ENCODE data around the gene MAST4.
A peak's percentile ranks its signal among the peaks of the same experiment; 100 is the strongest.

MAST4 gene

GRCh38 chr5:67085616-67086015, 489.4 kb downstream of the MAST4 start:
- no peaks in the 10 kb centered on the region for H3K27me3 ChIP-seq
- no peak overlapping the region for H3K9ac ChIP-seq

GRCh38 chr5:67089200-67089725, 493.1 kb downstream of the MAST4 start:
- Histone ChIP-seq H3K27ac (no peak overlapping the region), H3K4me2 (peak overlapping the region in 7 of 11 experiments; percentile 2 to 40 (median 10); a peak in 5 of 22 replicates), H3K4me3 (no peak overlapping the region), H4K20me1 (no peaks in the 10 kb centered on the region), H3K36me3 (peaks cover 0 to 4% (median 0%) of the 10 kb centered on the region in 11 experiments; a peak in 3 of 22 replicates), H3K4me1 (peaks cover 0 to 11% (median 9%) of the 10 kb centered on the region in 10 experiments; a peak in 13 of 20 replicates), H3K9me3 (replicated peaks in 1 of 11) (no peaks in the 10 kb centered on the region), H3K9ac (no peak overlapping the region), H3K27me3 (no peaks in the 10 kb centered on the region)
- TF ChIP-seq Cebpa-rat (IDR thresholded peaks at IDR 0.05), result no peak

More at GRCh38 chr5:67085616-67086015, 489.4 kb downstream of the MAST4 start:
- no peaks in the 10 kb centered on the region for H4K20me1 ChIP-seq
- H3K36me3 ChIP-seq, result peaks cover 0 to 2% (median 0%) of the 10 kb centered on the region in 11 experiments; a peak in 3 of 22 replicates
- no peaks in the 10 kb centered on the region for H3K9me3 ChIP-seq (replicated peaks in 1 of 11)
- H3K27ac ChIP-seq, result no peak overlapping the region
- no peak overlapping the region for H3K4me2 ChIP-seq
- H3K4me1 ChIP-seq, result peaks cover 6 to 11% (median 9%) of the 10 kb centered on the region in 10 experiments; a peak in 17 of 20 replicates
- TF ChIP-seq Cebpa-rat (IDR thresholded peaks at IDR 0.05), result no peak
- no peak overlapping the region for H3K4me3 ChIP-seq

DNA sequence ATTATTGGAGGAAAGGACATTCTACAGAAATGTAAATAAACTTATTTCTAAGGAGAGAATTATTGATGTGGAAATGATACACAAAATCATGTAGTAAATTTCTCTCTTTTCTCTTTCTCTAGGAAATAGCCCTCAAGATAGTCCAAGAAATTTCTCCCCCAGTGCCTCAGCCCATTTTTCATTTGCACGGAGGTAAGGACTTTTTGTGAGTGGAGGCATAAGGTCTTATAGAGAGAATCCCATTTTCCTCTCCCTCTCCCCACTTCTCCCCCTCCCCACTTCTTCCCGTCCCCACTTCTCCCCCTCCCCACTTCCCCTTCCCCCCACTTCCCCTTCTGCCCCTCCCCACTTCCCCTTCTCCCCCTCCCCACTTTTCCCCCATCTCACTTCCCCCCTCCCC, 493.8 kb downstream of the MAST4 start:
- TF ChIP-seq Cebpa-rat (IDR thresholded peaks at IDR 0.05), result no peak

GRCh38 chr5:67090593-67090992, 494.4 kb downstream of the MAST4 start:
- Histone ChIP-seq H3K9me3 (replicated peaks in 1 of 11) (no peaks in the 10 kb centered on the region), H3K9ac (no peak overlapping the region), H3K4me2 (no peak overlapping the region), H3K27me3 (no peaks in the 10 kb centered on the region), H4K20me1 (no peaks in the 10 kb centered on the region), H3K27ac (no peak overlapping the region), H3K36me3 (peaks cover 0 to 4% (median 0%) of the 10 kb centered on the region in 11 experiments; a peak in 3 of 22 replicates), H3K4me3 (no peak overlapping the region), H3K4me1 (peaks cover 0 to 11% (median 9%) of the 10 kb centered on the region in 10 experiments; a peak in 13 of 20 replicates)
- TF ChIP-seq Cebpa-rat (IDR thresholded peaks at IDR 0.05), result no peak

More for the DNA sequence above, 493.8 kb downstream of the MAST4 start:
- no peak overlapping the region for H3K27ac ChIP-seq
- H4K20me1 ChIP-seq, result no peaks in the 10 kb centered on the region
- H3K4me2 ChIP-seq, result no peak overlapping the region
- H3K27me3 ChIP-seq, result no peaks in the 10 kb centered on the region
- H3K9ac ChIP-seq, result no peak overlapping the region
- H3K9me3 ChIP-seq (replicated peaks in 1 of 11), result no peaks in the 10 kb centered on the region
- H3K4me1 ChIP-seq, result peaks cover 0 to 11% (median 9%) of the 10 kb centered on the region in 10 experiments; a peak in 13 of 20 replicates
- peaks cover 0 to 4% (median 0%) of the 10 kb centered on the region in 11 experiments; a peak in 3 of 22 replicates for H3K36me3 ChIP-seq
- H3K4me3 ChIP-seq, result no peak overlapping the region

- H3K36me3 ChIP-seq, result peaks cover 0 to 4% (median 0%) of the 10 kb centered on the region in 11 experiments; a peak in 4 of 22 replicates
- H3K4me2 ChIP-seq, result no peak overlapping the region
- H4K20me1 ChIP-seq, result no peaks in the 10 kb centered on the region
- no peak overlapping the region for H3K4me3 ChIP-seq
- peaks cover 0 to 11% (median 9%) of the 10 kb centered on the region in 10 experiments; a peak in 13 of 20 replicates for H3K4me1 ChIP-seq
- no peaks in the 10 kb centered on the region for H3K9me3 ChIP-seq (replicated peaks in 1 of 11)
- H3K27ac ChIP-seq, result no peak overlapping the region
- no peak overlapping the region for H3K9ac ChIP-seq
- no peaks in the 10 kb centered on the region for H3K27me3 ChIP-seq
- no peak for TF ChIP-seq Cebpa-rat (IDR thresholded peaks at IDR 0.05)
Measured at GRCh38 chr5:67092535-67092934, 496.3 kb downstream of the MAST4 start.

DNA sequence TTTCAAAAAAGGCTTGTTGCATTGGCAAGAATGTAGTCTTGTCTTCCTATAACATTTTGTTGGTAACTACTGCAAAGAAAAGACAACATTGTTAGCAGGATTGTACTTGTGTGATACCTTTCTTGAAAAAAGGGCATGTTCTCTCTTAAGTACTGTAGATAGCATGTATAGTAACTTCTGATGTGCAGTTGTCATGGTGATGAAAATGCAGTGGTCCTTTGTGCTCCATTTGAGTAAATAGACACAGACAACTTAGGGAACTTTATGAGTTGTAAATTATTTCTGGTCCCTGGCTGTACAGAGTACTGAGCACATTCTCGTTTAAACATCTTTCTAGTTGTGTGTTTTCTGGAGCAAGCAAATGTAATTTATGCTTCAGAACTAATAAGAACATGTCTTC, 497.1 kb downstream of the MAST4 start:
- Histone ChIP-seq H3K36me3 (peaks cover 0 to 4% (median 0%) of the 10 kb centered on the region in 11 experiments; a peak in 4 of 22 replicates), H3K4me2 (no peak overlapping the region), H3K9ac (no peak overlapping the region), H4K20me1 (no peaks in the 10 kb centered on the region), H3K4me3 (no peak overlapping the region), H3K9me3 (replicated peaks in 1 of 11) (no peaks in the 10 kb centered on the region), H3K27me3 (no peaks in the 10 kb centered on the region), H3K4me1 (peaks cover 0 to 11% (median 9%) of the 10 kb centered on the region in 10 experiments; a peak in 13 of 20 replicates), H3K27ac (no peak overlapping the region)
- TF ChIP-seq Cebpa-rat (IDR thresholded peaks at IDR 0.05), result no peak

DNA sequence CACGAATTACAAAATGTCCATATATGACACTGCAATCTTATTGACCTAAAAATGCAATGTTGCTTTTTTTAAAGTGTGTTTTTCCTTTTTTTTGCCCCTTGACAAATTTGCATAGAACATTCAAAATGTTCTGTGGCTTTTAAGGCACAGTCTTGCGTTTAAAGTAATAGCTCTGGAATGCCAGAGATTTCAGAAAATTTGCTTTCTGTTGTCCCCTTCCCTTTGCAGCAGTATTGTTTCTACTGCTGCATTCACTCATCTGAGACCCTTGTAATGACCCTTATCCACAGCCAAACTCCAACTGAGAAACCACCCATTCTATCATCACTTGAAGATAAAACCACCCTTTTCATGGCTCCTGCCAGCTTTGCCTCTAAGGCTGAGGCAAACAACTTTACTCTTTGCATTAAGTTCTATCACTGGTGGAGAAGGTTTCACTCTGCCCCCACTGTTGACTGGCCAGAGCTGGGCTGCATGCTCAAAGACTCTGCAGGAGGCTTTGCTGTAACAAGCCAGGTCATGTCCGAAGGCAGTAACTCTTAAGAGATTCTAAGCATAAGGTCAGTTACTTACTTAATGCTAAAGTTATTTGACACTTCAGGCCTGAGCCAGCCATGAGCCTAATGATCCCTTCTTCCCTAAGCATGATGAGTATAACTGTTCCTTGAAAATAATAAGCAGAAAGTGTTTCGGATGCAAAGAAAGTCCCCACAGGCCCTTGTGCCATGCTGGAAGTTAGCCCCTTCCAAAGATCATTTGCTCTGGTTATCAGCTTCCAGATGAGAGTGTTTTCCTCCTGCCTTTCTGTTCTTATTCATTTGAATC, 498.5 kb downstream of the MAST4 start:
- Histone ChIP-seq H3K4me1 (no peaks in the 10 kb centered on the region), H3K4me3 (no peak overlapping the region), H3K9ac (no peak overlapping the region), H4K20me1 (no peaks in the 10 kb centered on the region), H3K27ac (no peak overlapping the region), H3K9me3 (replicated peaks in 1 of 11) (no peaks in the 10 kb centered on the region), H3K27me3 (no peaks in the 10 kb centered on the region), H3K36me3 (peaks cover 0 to 4% (median 0%) of the 10 kb centered on the region in 11 experiments; a peak in 4 of 22 replicates), H3K4me2 (no peak overlapping the region)
- no peak for TF ChIP-seq Cebpa-rat (IDR thresholded peaks at IDR 0.05)

DNA sequence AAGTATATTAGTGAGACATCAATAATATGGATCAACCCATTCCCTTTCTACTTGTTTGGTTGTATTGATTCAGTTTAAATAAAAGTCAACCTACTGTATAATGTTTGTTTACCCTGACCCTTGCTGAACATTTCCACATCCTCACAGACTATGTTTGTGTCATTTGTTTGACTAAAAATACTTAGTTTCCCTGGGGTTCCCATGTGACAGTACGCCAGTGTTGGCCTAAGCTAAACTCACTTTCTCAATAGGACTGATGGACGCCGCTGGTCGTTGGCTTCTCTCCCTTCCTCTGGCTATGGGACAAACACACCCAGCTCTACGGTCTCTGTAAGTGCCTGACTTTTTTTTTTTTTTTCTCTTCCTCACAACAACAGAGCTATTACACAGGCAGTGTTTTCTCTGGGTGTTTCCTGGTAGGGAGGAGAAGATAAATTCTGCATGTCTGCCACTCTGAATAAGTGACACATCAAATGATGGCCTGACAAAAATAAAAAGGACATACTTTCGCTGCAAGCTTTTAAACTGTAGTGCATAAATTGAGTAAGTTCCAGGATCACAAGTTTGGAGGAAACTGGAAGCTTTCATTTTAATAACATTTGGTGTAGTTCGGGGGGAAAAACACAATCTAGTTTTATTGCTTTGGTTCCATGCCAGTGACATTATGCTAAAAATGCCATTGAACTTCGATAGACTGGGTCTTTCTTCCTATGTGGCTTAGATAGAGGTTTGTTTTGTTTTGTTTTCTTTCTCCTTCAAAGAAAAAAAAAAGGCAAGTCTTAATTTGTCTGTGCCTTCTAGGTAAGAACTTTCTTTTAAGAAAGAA, 499.4 kb downstream of the MAST4 start:
- no peak for TF ChIP-seq Cebpa-rat (IDR thresholded peaks at IDR 0.05)
- no peak overlapping the region for H3K4me2 ChIP-seq
- no peaks in the 10 kb centered on the region for H3K27me3 ChIP-seq
- H3K27ac ChIP-seq, result no peak overlapping the region
- no peaks in the 10 kb centered on the region for H3K4me1 ChIP-seq
- H3K4me3 ChIP-seq, result no peak overlapping the region
- H3K9ac ChIP-seq, result no peak overlapping the region
- H4K20me1 ChIP-seq, result no peaks in the 10 kb centered on the region
- H3K36me3 ChIP-seq, result peaks cover 0 to 4% (median 1%) of the 10 kb centered on the region in 11 experiments; a peak in 6 of 22 replicates
- no peaks in the 10 kb centered on the region for H3K9me3 ChIP-seq (replicated peaks in 1 of 11)

- no peak overlapping the region for H3K4me2 ChIP-seq
- H4K20me1 ChIP-seq, result no peaks in the 10 kb centered on the region
- no peak for TF ChIP-seq Cebpa-rat (IDR thresholded peaks at IDR 0.05)
- peaks cover 0 to 4% (median 0%) of the 10 kb centered on the region in 10 experiments; a peak in 3 of 20 replicates for H3K4me1 ChIP-seq
- no peaks in the 10 kb centered on the region for H3K9me3 ChIP-seq (replicated peaks in 1 of 11)
- no peak overlapping the region for H3K27ac ChIP-seq
- H3K9ac ChIP-seq, result no peak overlapping the region
- no peak overlapping the region for H3K4me3 ChIP-seq
- no peaks in the 10 kb centered on the region for H3K27me3 ChIP-seq
- H3K36me3 ChIP-seq, result peaks cover 0 to 20% (median 4%) of the 10 kb centered on the region in 11 experiments; a peak in 6 of 22 replicates
Measured at GRCh38 chr5:67098656-67099055, 502.5 kb downstream of the MAST4 start.

All from BLaER1 treated with 17β-estradiol and CSF1 and Interleukin-3, amounts not matched to agents 10 nM and 100 nM (cell line).